ENCODE data around the gene CKMT2. TPM values are rescaled to one million over a fixed set of nuclear protein-coding genes. Genes with fewer than 3 reads are reported as not detected.

The CKMT2 gene
- total RNA-seq, 1 donor from 2014 or later = 3.0 TPM

- no peak for ATAC-seq
- Histone ChIP-seq H3K27me3 (no peaks in the 10 kb centered on the region), H3K4me3 (no peak overlapping the region), H3K9me3 (no peaks in the 10 kb centered on the region), H3K4me1 (no peaks in the 10 kb centered on the region), H3K36me3 (no peaks in the 10 kb centered on the region), H3K27ac (no peak overlapping the region)
- DNase-seq = no peak
- no peak for TF ChIP-seq CTCF (IDR thresholded peaks at IDR 0.05)
- intact Hi-C loops (cut with DNase I) = no loop called here
These were observed 5.0 kb upstream of the CKMT2 start for GRCh38 chr5:81228084-81228483.

DNA sequence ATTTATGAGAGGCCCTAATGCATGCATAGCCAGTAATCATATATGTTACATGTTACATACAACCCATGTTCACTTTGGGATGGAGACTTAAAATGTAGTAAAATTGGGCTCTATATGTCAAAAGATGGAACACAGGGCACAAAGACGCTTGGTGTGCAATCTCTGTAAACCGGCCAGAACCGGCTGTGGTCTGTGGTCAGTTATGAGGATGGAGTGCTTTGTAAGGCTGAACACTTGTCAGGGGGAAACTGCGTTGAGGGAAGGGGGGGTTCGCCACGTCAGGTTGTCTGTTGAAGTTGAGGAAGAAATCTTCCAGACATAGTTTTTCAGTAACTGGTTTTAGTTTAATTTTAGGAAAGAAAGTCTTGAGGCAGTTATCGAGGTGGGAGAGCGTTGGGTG, 2.7 kb upstream of the CKMT2 start:
- Histone ChIP-seq H3K27ac (no peak overlapping the region), H3K36me3 (no peaks in the 10 kb centered on the region), H3K9me3 (no peaks in the 10 kb centered on the region), H3K4me3 (no peak overlapping the region), H3K4me1 (peaks cover 4% of the 10 kb centered on the region), H3K27me3 (no peaks in the 10 kb centered on the region)
- ATAC-seq (no peak), DNase-seq (no peak)
- intact Hi-C loops (cut with DNase I) = no loop called here
- TF ChIP-seq CTCF (IDR thresholded peaks at IDR 0.05) = no peak

DNA sequence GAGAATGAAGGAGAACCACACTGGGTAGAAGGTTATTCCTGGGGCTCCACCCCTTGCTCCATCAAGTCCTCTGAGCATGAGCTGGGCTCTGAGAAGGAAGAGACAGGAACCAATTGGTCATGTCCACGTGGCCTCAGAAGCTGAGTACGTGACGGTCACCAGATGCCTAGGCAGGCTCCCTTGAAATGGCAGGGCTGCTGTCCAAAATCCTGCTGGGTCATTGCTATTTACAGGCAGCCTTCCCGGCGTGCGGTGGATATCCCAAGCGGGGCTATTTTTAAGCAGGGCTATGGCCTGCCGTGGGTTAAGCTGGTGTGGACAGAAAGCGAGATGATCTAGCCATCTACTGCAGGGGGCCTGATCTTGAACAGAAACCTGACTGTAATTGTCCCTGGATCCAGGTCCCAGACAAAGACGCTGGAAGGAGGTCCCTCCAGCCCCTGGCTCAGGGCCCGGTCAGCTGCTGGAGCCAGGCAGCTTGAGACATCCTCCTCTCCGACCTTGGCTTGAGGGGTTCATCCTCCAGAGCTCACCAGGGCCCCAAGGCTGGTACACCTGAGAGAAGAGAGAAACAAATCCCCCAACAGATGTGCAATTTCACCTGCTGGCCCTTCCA, 550 bp upstream of the CKMT2 start:
- Histone ChIP-seq H3K36me3 (no peaks in the 10 kb centered on the region), H3K27me3 (no peaks in the 10 kb centered on the region), H3K27ac (no peak overlapping the region), H3K9me3 (no peaks in the 10 kb centered on the region), H3K4me1 (peaks cover 7% of the 10 kb centered on the region), H3K4me3 (peak overlapping the region; percentile 31)
- no peak for TF ChIP-seq CTCF (IDR thresholded peaks at IDR 0.05)
- no peak for DNase-seq
- no peak for ATAC-seq
- intact Hi-C loops (cut with DNase I) = no loop called here

DNA sequence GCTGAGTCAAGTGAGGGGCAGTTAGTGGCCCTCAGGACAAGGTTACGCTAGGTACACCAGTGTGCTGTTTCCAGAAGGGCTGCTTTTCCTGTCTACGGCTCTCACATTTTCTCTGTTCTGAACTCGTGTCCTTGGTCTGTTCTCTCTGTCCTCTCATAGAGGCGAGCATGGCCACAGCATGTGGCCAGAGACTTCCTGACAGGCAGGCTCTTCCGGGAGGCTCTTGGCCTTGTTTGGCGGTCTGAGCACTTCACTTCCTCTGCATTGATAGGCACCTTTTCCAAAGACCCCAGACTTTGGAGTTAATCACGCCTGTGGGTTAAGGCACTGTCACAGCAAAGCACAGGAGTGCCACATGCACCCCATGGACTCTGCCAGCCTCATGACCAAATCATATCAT, 1.2 kb downstream of the CKMT2 start:
- Histone ChIP-seq H3K9me3 (no peaks in the 10 kb centered on the region), H3K4me3 (no peak overlapping the region)
- ATAC-seq = no peak

GRCh38 chr5:81234801-81235200, 1.7 kb downstream of the CKMT2 start:
- Histone ChIP-seq H3K27me3 (no peaks in the 10 kb centered on the region), H3K4me1 (peaks cover 7% of the 10 kb centered on the region)
- intact Hi-C loops (cut with DNase I) = no loop called here

More for the DNA sequence above, 1.2 kb downstream of the CKMT2 start:
- intact Hi-C loops (cut with DNase I) = no loop called here
- Histone ChIP-seq H3K27me3 (no peaks in the 10 kb centered on the region), H3K4me1 (peaks cover 7% of the 10 kb centered on the region), H3K27ac (no peak overlapping the region), H3K36me3 (no peaks in the 10 kb centered on the region)
- no peak for TF ChIP-seq CTCF (IDR thresholded peaks at IDR 0.05)
- no peak for DNase-seq

More at GRCh38 chr5:81234801-81235200, 1.7 kb downstream of the CKMT2 start:
- H3K4me3 ChIP-seq = no peak overlapping the region
- no peak overlapping the region for H3K27ac ChIP-seq
- TF ChIP-seq CTCF (IDR thresholded peaks at IDR 0.05) = no peak
- DNase-seq (no peak), ATAC-seq (no peak)
- no peaks in the 10 kb centered on the region for H3K36me3 ChIP-seq
- H3K9me3 ChIP-seq = no peaks in the 10 kb centered on the region
